Prostate gland (tissue), 2 donors: Measurements from ENCODE around the gene TNS4. TPM values are rescaled to one million over a fixed set of nuclear protein-coding genes. Genes with fewer than 3 reads are reported as not detected.

Experiments used
- DNase-seq: peaks from one replicate; pipeline ENCODE4 v3.0.0-alpha.2; 2019; ENCODE audit warnings: low spot score
- H3K27ac ChIP-seq, 2 donors: fragments of 200-600 bp; sonication (generic); 2 replicates each; pipeline ENCODE4 v1.5.1; 2017 to 2019
- H3K27me3 ChIP-seq: fragments of 200-600 bp; sonication (generic); replicated peaks from 2 replicates; pipeline ENCODE4 v1.5.1; 2019; ENCODE audit not compliant: insufficient read depth
- H3K36me3 ChIP-seq, 2 donors: fragments of 200-600 bp; sonication (generic); 1 replicate in 1 of 2; 2 replicates in 1 of 2; pipeline versions ENCODE4 v1.5.1 to v1.8.1; 2017 to 2019
- H3K4me1 ChIP-seq: fragments of 200-600 bp; sonication (generic); replicated peaks from 2 replicates; pipeline ENCODE4 v1.5.1; 2019
- H3K4me3 ChIP-seq, 2 donors: fragments of 200-600 bp; sonication (generic); 2 replicates each; pipeline ENCODE4 v1.5.1; 2017 to 2019
- H3K9me3 ChIP-seq: fragments of 200-600 bp; sonication (generic); 2 replicates; pipeline ENCODE4 v1.5.1; 2017
- POLR2A ChIP-seq: fragments of 450-650 bp; IDR thresholded peaks from one replicate; pipeline ENCODE4 v1.6.1; 2016; ENCODE audit warnings: antibody characterized with exemption, mild to moderate bottlenecking
- POLR2AphosphoS5 ChIP-seq: sonication (generic); formaldehyde crosslinking; IDR thresholded peaks from one replicate; pipeline ENCODE4 v1.6.1; 2017; ENCODE audit warnings: antibody characterized with exemption
- WGBS: methylation state at CpG from one replicate; pipeline ENCODE4 v1.1.5; 2018; 5-methylcytosine and 5-hydroxymethylcytosine counted together
- intact Hi-C: fragments of 100-400 bp; cut with DNase I; formaldehyde crosslinking; loops from one replicate; pipeline ENCODE4 v1.14.2; 2022
- total RNA-seq, 2 donors: library from RNA; depleted of rRNA; stranded (reverse); fragments of >200 nt; gene quantifications; one replicate each; pipeline ENCODE4 v1.1.0, GENCODE V29; 2016
- TF ChIP-seq, protein P1 (sequence below), 4 experiments: fragments of 200-600 bp in 2 of 4; fragments of 450-650 bp in 2 of 4; sonication (generic) in 2 of 4; IDR thresholded peaks; 1 replicate in 3 of 4; 2 replicates in 1 of 4; pipeline ENCODE4 v1.5.1; 2016 to 2019; ENCODE audit warnings: antibody characterized with exemption in 4 of 4, mild to moderate bottlenecking in 2 of 4, moderate library complexity in 2 of 4

TNS4 gene
- total RNA-seq, 2 donors from 2014 or later, result 51.3 to 56.1 TPM

DNA sequence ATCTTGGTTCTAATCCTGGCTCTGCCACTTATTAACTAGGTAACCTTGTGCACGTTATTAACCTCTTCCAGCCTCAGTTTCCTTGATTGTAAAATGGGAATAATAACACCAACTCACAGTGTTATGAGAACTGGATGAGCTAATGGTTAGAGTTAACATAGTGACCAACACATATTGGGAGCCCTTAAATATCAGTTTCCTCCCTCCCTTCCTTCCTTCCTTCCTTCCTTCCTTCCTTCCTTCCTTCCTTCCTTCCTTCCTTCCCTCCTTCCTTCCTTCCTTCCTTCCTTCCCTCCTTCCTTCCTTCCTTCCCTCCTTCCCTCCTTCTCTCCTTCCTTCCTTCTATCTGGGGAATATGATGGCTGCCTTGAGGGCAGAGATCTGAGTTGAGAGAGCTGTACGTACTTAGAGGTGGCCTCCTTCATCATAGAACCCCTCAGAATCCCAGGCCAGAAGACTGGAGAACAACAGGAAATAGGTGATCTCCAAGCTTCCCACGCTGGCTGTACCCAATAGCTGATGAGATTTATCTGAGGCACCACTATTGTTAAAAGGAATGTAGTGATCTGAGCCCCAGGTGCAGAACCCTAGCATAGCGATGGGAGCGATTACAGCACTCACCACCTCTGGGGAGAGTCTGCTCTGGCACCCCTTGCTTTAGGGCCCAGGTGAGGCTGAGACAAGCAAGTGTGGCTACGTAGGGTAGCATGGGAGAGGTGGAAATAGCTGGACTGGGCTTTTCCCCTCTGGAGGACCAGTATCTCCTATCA lies 37.7 kb upstream of the TNS4 start:
- Histone ChIP-seq H3K36me3 (no peaks in the 10 kb centered on the region), H3K27me3 (no peaks in the 10 kb centered on the region), H3K4me3 (no peak overlapping the region), H3K4me1 (peaks cover 6% of the 10 kb centered on the region), H3K27ac (peak overlapping the region; percentile 76 to 81), H3K9me3 (no peaks in the 10 kb centered on the region)
- TF ChIP-seq, protein P1, sequence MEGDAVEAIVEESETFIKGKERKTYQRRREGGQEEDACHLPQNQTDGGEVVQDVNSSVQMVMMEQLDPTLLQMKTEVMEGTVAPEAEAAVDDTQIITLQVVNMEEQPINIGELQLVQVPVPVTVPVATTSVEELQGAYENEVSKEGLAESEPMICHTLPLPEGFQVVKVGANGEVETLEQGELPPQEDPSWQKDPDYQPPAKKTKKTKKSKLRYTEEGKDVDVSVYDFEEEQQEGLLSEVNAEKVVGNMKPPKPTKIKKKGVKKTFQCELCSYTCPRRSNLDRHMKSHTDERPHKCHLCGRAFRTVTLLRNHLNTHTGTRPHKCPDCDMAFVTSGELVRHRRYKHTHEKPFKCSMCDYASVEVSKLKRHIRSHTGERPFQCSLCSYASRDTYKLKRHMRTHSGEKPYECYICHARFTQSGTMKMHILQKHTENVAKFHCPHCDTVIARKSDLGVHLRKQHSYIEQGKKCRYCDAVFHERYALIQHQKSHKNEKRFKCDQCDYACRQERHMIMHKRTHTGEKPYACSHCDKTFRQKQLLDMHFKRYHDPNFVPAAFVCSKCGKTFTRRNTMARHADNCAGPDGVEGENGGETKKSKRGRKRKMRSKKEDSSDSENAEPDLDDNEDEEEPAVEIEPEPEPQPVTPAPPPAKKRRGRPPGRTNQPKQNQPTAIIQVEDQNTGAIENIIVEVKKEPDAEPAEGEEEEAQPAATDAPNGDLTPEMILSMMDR (IDR thresholded peaks at IDR 0.05), result no peak
- TF ChIP-seq POLR2AphosphoS5 (no peak), POLR2A (no peak)
- DNase-seq, result no peak
- WGBS, result 91% methylated on average over 6 of the region's 6 CpGs
- intact Hi-C loops, result no loop called here

DNA sequence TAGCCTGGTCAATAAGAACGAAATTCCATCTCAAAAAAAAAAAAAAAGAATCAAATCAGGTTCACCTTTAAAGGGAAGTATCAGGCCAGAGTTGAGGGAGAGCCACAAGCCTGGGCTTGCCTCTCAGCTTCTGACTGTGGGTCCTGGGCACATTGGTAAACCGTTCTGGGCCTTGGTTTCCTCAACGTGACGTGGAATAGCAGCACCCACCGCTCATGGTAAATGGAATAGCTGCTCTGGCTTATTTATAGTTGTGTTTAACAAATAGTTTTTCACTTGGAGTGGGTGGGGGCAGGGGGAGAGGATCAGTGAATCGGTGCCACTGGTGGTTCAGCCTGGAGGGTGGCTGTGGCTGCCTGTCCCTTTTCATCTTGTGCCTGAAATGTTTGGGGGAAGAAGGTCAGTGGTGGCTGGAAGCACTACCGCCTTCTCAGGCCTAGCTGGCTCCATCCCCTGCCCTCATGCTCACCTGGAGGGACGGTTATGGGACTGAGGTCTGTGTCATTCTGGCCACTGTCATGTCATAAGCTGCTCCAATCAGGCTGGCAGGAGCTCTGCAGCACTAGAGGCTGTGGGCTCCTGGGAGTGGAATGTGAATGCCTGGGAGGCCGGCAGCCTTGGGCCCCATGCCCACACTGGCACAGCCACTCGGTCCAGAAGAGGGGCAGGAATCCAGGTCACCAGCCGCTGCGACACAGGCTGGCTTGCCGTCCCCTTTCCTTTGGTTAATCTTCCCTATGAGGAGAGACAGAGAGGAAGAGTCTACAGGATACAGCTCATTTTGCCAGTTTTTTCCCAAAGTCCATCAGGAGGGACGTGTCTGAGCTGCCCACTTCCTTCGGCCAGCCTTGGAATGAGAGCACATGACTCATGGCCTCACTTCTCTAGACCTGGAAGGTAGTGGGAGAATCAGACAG lies 36.9 kb upstream of the TNS4 start:
- DNase-seq, result peak; percentile 81
- H3K9me3 ChIP-seq, result no peaks in the 10 kb centered on the region
- intact Hi-C loops, result no loop called here
- peaks cover 10% of the 10 kb centered on the region for H3K4me1 ChIP-seq
- no peak for TF ChIP-seq POLR2A
- TF ChIP-seq, protein P1 (IDR thresholded peaks at IDR 0.05), result no peak
- TF ChIP-seq POLR2AphosphoS5, result peak; percentile 57
- H3K27ac ChIP-seq, result peak overlapping the region; percentile 76 to 81
- no peaks in the 10 kb centered on the region for H3K27me3 ChIP-seq
- no peak overlapping the region for H3K4me3 ChIP-seq
- 36% methylated on average over 15 of the region's 15 CpGs for WGBS
- no peaks in the 10 kb centered on the region for H3K36me3 ChIP-seq

DNA sequence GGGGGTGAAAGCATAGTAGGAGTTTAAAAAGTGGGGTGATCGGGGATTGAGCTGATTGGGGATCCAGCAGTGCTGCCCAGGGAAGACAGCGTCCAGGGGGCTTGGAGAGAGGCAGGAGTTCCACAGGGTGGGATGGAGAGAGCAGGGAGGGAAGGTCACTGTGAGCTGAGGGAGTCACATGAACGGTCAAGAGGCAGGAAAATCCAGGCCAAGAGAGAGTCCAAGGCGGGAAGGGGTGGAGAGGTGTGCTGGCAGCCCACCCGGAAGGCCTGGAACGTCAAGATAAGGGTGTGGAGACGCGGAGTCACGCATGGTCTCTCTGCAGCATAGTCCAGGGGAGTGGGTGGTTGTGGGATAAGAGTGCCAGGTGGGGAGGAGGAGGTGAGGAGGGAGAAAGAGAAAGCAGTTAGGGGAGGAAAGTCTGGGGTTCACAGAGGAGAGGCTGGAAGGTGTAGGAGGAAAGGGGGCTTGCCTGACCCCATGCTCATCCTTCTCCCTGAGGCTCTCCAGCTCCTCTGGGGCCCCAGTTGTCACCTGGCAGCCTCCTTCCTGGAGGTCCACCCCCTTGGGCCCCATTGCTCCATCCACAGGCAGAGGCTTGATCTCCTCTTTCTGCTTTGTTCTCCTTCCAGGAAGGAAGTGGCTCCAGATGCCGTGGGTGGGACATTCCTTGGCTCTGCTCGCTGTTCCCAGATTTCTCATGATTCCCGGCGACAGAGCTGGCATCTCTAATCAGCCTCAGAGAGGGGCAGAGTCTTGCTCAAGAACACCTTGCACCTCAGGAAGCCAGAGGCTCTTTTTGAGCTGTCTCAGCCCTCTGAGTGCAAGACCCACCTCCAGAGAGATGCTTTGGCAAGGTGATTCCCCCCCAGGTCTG lies 35.1 kb upstream of the TNS4 start:
- intact Hi-C loops, result no loop called here
- TF ChIP-seq POLR2AphosphoS5 (peak; percentile 91), POLR2A (no peak)
- TF ChIP-seq, protein P1 (IDR thresholded peaks at IDR 0.05), result no peak
- 17% methylated on average over 13 of the region's 13 CpGs for WGBS
- peak; percentile 84 for DNase-seq
- H3K4me3 ChIP-seq, result no peak overlapping the region
- H3K27ac ChIP-seq, result peak overlapping the region; percentile 76 to 81
- H3K4me1 ChIP-seq, result peaks cover 10% of the 10 kb centered on the region
- H3K9me3 ChIP-seq, result no peaks in the 10 kb centered on the region
- H3K27me3 ChIP-seq, result no peaks in the 10 kb centered on the region
- H3K36me3 ChIP-seq, result no peaks in the 10 kb centered on the region

DNA sequence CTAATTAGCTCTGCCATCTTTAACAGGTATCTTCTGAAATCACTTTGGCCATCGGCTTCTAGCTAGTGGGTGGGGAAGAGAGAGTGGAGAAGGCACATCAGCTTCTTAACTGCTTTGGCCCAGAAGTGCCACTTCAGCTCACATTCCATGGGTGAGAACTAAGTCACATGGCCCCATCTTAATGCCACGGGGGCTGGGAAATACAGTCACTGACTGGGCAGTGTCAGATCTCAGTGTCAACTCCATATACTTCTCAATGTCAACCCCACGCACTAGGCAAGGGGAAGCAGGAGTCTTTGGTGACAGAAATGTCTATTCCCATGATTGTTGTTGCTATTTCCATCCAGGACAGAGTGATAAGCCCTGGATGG lies 34.5 kb upstream of the TNS4 start:
- Histone ChIP-seq H3K27me3 (no peaks in the 10 kb centered on the region), H3K36me3 (no peaks in the 10 kb centered on the region), H3K4me3 (no peak overlapping the region), H3K27ac (peak overlapping the region; percentile 76 to 81), H3K9me3 (no peaks in the 10 kb centered on the region), H3K4me1 (peaks cover 10% of the 10 kb centered on the region)
- TF ChIP-seq POLR2A (no peak), POLR2AphosphoS5 (no peak)
- TF ChIP-seq, protein P1 (IDR thresholded peaks at IDR 0.05), result no peak
- 33% methylated on average over 3 of the region's 3 CpGs for WGBS
- intact Hi-C loops, result no loop called here
- DNase-seq, result no peak
